Femur (tissue), 1 donor: ENCODE measurements around the gene SMPD3.
A peak's percentile ranks its signal among the peaks of the same experiment; 100 is the strongest.
"Not testable (repeated sequence)": the region's sequence is repeated elsewhere in the genome, so short reads cannot be mapped to it uniquely, and the experiment has no call there.

Experiments used
- DNase-seq: peaks from one replicate; pipeline ENCODE4 v3.0.0-alpha.2; 2017

The SMPD3 gene

DNA sequence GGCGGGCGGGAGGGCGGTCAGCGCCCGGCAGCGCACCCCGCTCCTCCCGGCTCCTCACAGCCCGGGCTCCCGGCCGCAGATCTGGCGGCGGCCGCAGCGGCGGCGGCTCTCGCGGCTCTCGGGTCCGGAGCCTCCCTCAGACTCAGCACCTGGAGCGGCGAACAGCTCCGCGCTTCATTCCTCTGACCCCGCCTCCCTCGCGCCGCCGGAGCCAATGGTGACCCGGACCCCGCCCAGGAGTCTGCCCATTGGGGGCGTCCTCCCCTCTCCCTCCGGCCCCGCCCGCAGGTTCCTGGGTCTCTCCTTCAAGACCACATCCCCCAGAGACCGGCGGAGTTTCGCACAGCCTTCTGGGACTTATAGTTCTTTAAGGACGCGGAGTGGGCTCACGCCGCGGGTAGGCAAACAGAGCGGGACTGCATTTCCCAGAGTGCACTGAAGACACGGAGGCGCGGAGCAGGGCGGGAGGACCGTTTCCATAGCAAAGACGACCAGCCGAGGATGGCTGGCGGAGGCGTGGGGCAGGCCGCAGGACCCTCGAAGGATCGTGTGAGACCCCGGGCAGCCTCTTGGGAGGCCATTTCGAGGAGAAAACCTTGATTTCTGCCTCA lies at the start of gene SMPD3:
Gene SMPD3, minus strand, starts transcription at position 149 of the 611 bp plus-strand sequence. CDS start 76,327 bp downstream, outside the sequence.
- peak; percentile 97 for DNase-seq

GRCh38 chr16:68496689-68497088 lies 48.4 kb upstream of the SMPD3 start:
- DNase-seq: no peak

DNA sequence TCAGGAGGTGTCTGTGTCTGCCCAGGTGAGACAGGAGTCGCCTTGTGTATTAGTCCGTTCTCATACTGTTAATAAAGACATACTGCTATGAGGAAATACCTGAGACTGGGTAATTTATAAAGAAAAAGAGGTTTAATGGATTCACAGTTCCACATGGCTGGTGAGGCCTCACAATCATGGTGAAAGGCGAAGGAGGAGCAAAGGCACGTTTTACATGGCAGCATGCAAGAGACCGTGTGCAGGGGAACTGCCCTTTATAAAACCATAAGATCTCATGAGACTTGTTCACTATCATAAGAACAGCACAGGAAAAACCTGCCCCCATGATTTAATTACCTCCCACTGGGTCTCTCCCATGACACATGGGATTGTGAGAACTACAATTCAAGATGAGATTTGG lies 46.0 kb upstream of the SMPD3 start:
- not testable (repeated sequence) for DNase-seq

DNA sequence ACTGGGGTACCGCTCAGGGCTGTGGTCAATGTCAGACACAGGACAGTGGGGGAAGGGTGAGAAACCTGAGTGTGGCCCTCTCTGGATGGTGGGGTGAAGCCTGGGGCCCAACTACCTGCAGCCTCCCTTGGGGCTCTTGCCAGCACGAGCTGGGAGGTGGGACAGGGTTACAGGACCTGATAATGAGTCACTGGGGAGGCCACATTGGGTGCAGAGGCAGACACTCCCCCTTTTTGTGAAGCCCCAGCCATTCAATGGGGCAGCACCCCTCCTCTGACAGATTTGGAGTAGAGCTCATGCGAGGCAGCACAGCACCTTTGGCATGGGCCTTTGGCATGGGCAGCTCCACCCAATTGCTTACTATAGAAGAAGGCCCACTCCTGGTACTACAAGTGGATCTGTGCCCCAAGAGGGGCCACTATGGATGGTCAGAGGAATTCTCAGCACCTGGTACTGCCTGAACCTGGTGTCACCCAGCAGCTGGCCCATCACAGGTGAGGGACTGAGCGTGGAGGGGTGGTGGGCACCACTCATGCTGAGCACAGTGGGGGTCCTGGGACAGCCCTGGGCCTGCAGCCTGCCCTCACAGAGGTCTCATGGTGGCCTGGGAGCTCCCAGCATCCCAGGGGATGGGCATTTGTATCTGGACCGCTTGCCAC lies 45.2 kb upstream of the SMPD3 start:
- DNase-seq: no peak

GRCh38 chr16:68492543-68493411 lies 44.5 kb upstream of the SMPD3 start:
- DNase-seq: no peak

DNA sequence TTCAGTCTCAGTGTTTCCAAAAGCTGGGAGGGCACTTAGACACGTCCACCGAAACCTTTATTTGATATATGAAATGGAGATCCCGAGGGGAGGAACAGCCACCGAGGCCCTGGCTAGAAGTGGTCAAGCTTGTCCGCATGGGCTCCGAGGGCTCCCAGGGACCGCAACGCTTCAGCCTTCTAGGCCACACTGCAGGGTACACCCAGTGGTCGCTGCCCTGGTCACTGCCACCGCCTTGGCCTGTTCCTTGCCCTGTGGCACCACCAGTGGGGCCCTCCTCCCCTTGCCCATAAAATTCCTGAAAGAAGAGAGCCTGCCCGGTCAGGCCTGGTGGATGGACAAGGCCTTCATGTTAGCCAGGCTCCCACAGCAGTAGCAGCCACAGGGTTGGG lies 43.8 kb upstream of the SMPD3 start:
- DNase-seq: no peak

DNA sequence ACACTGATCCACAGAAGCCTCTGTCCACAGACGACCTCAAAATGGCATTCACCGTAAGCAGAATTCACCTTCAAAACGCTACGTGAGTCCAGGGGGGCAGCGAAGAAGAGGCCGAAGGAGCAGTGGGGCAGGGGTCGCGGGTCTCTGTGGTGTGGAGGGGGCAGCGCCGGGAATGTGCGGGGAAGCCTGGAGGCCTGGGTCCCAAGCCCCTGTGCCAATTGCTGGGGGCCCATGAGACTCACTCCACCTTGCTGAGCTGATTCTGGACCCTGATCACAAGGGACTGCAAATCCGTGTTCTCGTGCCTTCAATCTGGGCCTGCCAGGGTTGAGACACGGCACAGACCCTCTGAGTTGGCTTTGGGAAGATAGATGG lies 43.3 kb upstream of the SMPD3 start:
- DNase-seq: no peak

DNA sequence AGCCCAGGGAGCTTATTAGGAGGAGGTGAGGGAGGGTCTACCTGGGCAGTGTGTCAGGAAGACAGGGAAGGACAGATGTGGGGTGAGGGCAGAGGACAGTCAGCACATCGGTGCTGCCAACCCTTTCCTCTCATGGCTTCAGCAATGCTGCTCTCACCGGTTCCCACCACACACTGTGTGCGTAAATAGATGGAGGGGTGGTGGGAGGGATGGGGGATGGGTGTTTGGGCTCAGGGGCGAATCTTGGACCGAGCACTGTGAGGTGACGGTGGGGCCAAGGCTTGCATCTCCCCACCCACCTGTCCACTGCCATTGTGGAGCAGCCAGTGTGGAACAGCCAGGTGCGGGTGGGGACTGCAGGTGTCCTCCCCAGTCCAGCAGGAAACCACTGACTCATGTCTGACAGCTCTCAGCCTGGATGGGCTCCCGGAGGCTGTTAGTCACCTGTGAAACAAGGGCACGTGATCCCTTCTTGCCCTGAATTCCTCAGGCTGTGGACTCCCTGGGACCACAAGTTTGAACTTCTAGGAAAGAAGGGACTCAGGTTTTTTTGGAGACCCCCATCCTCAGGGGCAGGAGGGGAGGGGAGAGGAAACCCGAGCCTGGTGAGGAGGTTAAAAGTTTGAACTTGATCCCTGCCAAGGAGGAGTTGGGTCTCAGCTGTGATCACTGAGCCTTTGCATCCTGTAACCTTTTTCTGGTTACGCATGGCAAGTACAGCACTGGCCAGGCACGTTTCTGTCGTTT lies 42.7 kb upstream of the SMPD3 start:
- no peak for DNase-seq

DNA sequence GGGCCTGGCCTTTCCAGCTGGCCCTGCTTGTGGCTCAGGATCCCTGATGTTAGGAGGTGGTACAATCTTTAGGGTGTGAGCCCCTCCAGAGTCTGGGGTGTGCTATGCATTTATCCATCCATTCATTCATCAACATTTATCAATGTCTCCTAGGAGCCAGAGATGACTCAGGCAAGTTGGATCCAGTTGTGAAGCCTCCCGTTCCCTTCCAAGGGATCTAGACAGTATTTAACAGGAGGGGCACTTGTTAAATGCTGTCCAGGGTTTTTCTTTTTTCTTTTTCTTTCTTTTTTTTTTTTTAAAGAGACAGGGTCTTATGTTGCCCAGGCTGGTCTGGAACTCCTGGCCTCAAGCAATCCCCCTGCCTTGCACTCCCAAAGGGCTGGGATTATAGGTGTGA lies 42.0 kb upstream of the SMPD3 start:
- no peak for DNase-seq

- no peak for DNase-seq
Measured at GRCh38 chr16:68488554-68488953, 40.2 kb upstream of the SMPD3 start.

DNA sequence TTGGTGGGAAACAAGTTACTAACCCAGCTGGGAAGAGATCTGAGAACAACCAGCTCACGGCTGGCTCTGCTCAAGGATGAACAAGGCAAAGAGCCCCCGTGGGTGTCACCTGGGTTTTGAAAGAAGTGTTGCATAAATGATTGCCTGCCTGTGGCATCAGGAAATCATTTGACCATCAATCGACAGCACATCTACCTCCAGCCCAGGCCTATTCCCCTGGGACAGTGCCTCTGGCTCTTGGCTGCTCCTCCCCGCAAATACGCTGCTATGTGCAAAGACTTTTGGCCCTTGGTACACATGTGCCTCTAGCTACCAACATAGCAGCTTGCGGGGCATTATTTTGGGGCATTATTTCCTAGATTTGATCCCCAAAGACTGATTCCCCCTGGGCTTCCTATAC lies 39.4 kb upstream of the SMPD3 start:
- DNase-seq: no peak

DNA sequence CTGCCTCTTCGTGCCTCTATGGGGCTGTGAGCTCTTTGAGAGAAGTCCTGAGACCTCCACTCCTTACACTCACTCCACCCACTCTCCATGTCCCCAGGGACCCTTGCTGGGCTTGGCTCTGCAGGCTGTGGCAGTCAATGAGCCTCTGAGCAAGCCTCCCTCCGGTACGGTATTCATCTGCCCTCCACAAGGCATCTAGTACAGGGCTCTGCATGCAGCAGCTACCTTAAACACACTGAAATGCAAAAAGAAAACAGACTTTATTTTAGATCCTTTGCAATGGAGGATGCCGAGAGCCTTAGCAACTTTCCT lies 38.9 kb upstream of the SMPD3 start:
- no peak for DNase-seq

DNA sequence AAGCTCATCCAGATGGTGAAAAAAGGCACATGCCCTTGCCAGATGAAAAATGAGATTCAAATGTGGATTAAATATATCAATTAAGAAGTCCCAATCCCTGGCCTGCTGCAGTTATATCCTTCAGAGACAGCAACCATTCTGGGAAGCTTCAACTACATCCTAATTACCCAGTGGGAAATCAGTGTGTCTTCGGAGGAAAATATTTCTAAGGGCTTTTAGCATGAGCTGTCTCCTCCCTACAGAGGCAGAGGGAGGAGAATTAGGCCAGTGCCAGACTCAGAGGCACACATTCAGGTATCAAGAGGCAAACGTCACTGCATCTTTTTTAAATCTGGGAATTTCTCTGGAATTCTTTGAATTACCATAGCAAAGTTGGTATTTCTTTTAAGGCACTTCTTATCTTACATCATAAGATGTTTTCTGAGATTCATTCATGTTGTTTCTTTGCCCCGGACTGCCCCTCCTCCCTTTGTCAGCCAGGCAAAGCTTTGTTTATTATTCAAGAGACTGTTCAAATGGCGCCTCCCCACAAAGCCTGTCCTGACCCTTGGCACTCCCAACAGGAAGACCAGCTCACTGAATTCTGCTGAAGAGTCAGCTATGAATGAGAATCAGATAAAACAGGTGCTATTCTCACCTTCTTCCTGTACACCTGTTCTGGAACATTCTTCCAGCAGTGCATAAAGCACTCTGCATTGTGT lies 38.3 kb upstream of the SMPD3 start:
- DNase-seq: no peak

GRCh38 chr16:68481636-68482035 lies 33.3 kb upstream of the SMPD3 start:
- no peak for DNase-seq

DNA sequence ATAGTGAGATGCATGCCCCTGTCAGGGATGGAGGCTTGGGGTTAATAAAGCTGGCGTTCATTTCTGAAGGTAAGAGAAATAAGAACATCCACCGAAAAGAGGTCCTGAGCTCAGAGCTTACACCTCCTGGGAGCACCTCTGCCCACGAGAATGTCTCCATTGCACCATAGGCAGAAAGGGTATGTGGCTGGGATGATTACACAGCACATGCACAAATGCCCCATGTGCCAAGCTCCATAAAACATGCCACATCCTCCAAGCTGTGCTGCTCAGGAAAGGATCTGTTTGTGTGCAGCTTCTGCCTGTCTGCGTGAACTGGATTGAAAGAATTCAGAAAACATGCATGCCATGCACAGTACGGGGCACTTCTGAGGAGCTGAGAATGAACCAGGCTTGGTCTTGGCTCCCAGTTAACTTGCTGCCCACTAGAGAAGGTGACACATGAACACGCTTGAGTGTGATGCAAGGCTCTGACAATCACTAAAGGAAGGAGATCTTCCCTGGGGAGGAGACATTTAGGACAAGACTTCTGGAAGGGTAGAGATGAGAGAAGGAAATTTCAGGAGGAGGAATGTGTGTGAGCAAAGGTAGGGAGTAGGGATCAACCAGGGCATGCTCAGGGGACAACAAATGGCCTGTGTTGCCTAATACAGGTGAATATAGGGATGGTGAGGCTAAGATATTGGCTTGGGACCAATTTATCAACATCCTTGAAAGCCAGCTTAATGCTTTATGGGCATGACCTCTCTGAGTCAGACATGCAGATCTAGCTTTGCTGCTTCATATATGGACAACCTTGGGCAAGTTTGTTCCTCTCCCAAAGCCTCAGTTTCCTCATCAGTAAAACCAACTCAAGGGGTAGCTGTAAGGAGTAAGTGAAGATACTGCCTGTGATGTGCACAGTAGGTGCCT lies 32.0 kb upstream of the SMPD3 start:
- DNase-seq: no peak

DNA sequence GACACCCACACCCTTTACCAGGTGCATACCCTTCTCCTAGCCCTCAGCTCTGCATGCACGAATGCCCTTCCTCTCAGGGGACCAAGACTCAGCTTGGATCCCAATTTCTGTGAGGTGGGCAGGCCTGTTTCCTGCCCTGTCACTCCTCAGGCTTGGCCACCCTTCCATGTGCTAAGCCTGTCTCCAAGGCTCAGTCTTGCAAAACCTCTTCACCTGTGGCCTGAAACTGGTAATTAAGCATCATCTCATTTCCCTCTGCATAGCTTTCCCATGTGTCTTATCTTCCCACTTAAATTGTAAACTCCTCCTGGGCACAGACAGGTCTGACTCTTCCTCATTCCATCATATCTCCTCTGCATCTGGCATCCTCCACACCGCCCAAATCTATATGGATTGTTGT lies 31.0 kb upstream of the SMPD3 start:
- no peak for DNase-seq

GRCh38 chr16:68478526-68479250 lies 30.4 kb upstream of the SMPD3 start:
- no peak for DNase-seq

DNA sequence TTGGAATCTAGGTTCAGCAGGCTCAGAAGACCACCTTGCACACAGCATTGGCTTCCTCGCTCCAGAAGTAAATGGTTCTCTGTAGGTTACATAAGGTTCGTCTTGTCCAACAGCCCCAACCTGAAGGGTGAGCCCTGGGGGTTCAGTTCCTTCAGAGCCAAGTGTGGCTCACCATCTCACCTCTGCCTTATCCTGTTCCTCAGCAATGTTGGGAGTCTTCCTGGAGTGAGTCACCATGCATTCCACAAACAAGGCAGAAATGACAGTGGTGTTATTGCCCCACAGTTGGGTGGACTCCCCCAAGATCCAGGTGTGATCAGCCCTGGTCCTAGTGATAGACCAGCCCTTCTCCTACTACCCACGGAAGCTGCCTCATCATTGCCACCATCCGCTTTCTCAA lies 26.8 kb upstream of the SMPD3 start:
- DNase-seq: no peak

DNA sequence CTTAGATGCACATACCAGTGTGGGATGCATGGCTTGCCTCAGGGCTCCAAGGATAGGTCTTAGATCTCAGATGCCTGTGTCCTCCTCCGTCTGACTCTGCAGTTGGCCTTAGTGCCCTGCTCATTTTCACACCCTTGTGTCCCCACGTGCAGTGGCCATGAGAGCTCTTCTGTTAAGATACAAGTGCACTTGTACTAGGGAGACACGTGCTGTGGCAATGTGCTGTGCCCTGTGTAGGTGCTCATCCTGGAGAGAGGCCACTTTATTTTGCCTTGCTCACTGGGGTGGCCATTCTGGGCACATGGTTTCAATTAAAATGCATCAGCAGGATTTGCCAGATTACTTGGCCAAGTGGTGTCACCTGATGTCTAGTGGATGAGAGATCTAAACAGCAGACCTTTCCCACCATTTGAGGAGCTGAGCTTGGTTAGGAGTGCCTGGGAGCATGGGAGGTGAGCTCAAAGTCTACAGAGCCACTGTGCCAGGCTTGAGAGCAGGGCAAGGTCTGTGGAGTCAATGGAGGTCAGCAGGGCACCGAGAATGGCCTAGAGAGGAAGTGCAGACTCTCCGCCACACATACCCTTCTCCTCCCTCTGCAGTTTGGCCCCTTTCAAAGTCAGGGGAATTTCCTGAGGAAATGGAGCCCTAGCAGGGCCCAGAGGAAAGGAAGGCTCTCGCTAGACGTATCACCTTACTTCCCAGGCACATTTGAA lies 25.2 kb upstream of the SMPD3 start:
- no peak for DNase-seq

DNA sequence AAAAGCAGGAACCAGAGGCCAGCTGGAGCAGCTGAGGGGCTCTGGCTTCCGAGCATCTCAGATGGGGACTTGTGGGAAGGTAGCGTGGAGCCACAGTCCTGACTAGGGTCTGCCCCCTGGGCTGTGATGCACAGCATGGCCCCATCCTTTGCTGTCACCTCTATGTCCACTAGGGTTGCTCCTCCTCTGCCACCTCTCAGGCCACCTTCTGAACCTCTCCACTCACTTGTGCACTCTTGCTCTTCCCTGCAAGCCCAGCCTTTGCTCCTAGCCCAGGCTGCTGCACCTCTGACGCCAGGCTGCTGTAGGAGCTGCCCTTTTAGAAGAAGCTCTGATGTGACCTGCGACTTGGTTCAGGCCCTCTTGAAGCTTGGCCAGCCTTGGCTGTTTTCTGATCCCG lies 24.3 kb upstream of the SMPD3 start:
- no peak for DNase-seq
